OCI-LY1 (cell line): Measurements from ENCODE around the gene PARD3B.

ENCODE experiments used
- H2AFZ ChIP-seq: fragments of 200-600 bp; sonication (generic), shearing (Covaris generic); 2 replicates; pipeline ENCODE4 v1.6.0; 2014; ENCODE audit warnings: antibody characterized with exemption, mild to moderate bottlenecking, low read length
- H3F3A ChIP-seq: fragments of 200-600 bp; sonication (generic), shearing (Covaris generic); 2 replicates; pipeline ENCODE4 v1.6.0; 2014; ENCODE audit warnings: mild to moderate bottlenecking, antibody characterized with exemption, low read length, moderate library complexity; ENCODE audit not compliant: insufficient read depth
- H3K27ac ChIP-seq: fragments of 200-600 bp; sonication (generic); 2 replicates; pipeline ENCODE4 v1.5.1; 2014; ENCODE audit warnings: low read length, mixed run types, mild to moderate bottlenecking, low read depth; ENCODE audit not compliant: poor library complexity, severe bottlenecking
- H3K27me3 ChIP-seq: fragments of 200-600 bp; sonication (generic); 2 replicates; pipeline ENCODE4 v1.6.0; 2014; ENCODE audit warnings: antibody characterized with exemption, mild to moderate bottlenecking, low read length, moderate library complexity; ENCODE audit not compliant: insufficient read depth
- H3K36me3 ChIP-seq: fragments of 200-600 bp; sonication (generic); 2 replicates; pipeline ENCODE4 v1.6.1; 2014; ENCODE audit warnings: mild to moderate bottlenecking, antibody characterized with exemption, low read length, moderate library complexity, mixed read lengths; ENCODE audit not compliant: insufficient read depth
- H3K4me1 ChIP-seq: fragments of 200-600 bp; sonication (generic); 2 replicates; pipeline ENCODE4 v1.5.1; 2014; ENCODE audit warnings: mild to moderate bottlenecking, low read length, moderate library complexity; ENCODE audit not compliant: insufficient read depth, severe bottlenecking
- H3K4me2 ChIP-seq: fragments of 200-600 bp; sonication (generic), shearing (Covaris generic); 2 replicates; pipeline ENCODE4 v1.6.1; 2014; ENCODE audit warnings: low read length
- H3K4me3 ChIP-seq: fragments of 200-600 bp; sonication (generic); 2 replicates; pipeline ENCODE4 v1.5.1; 2014; ENCODE audit warnings: low read length, low read depth, mild to moderate bottlenecking, mixed read lengths; ENCODE audit not compliant: poor library complexity, severe bottlenecking
- H3K79me2 ChIP-seq: fragments of 200-600 bp; shearing (Covaris generic); 2 replicates; pipeline ENCODE4 v1.6.1; 2016; ENCODE audit warnings: mixed run types, low read length, mixed read lengths; ENCODE audit not compliant: insufficient read depth
- H3K9ac ChIP-seq: fragments of 200-600 bp; sonication (generic), shearing (Covaris generic); 2 replicates; pipeline ENCODE4 v1.6.1; 2014; ENCODE audit warnings: mild to moderate bottlenecking, low read length, mixed read lengths
- H3K9me2 ChIP-seq: fragments of 200-600 bp; sonication (generic), shearing (Covaris generic); 2 replicates; pipeline ENCODE4 v1.6.1; 2014; ENCODE audit warnings: low read depth, mild to moderate bottlenecking, low read length, mixed read lengths
- H3K9me3 ChIP-seq: fragments of 200-600 bp; shearing (Covaris generic); 2 replicates; pipeline ENCODE4 v1.6.1; 2014; ENCODE audit warnings: low read length, mixed read lengths
- H4K20me1 ChIP-seq: fragments of 200-600 bp; sonication (generic), shearing (Covaris generic); 2 replicates; pipeline ENCODE4 v1.6.0; 2016; ENCODE audit warnings: mild to moderate bottlenecking, low read length; ENCODE audit not compliant: insufficient read depth
- EZH2 ChIP-seq: fragments of 200-600 bp; sonication (generic), shearing (Covaris generic); IDR thresholded peaks from 2 replicates; pipeline ENCODE4 v1.8.0; 2017; ENCODE audit warnings: borderline replicate concordance, mixed run types, mild to moderate bottlenecking, antibody characterized with exemption, low read length, moderate library complexity, mixed read lengths
- TF ChIP-seq, protein P1 (sequence below): fragments of 200-600 bp; sonication (generic), shearing (Covaris generic); IDR thresholded peaks from 2 replicates; pipeline ENCODE4 v1.5.1; 2017; ENCODE audit warnings: mild to moderate bottlenecking, antibody characterized with exemption, low read length, moderate library complexity, mixed read lengths

The PARD3B gene

DNA sequence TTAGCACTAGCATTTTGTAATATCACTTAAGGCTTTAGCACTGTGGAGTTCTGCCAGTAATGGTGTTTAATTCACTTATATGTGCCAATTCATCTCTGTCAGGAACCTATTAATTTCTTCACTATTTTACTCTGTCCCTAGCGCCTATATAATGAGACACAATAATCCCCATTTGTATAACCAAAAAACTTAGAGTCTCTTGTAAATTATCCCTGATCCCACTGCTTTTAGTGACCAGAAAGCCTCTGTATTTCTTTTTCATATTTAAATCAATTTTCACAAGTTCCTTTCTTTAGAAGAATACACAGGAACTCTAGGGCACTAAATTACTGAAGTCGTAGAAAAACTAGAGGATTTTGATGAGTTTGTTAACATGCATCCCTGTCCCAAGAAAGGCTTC, 894.3 kb downstream of the PARD3B start:
- Histone ChIP-seq H3K9ac (no peak overlapping the region), H3F3A (no peaks in the 10 kb centered on the region), H3K4me2 (no peak overlapping the region), H3K4me1 (no peaks in the 10 kb centered on the region), H3K4me3 (no peak overlapping the region), H3K79me2 (no peaks in the 10 kb centered on the region), H3K27ac (no peak overlapping the region), H3K36me3 (no peaks in the 10 kb centered on the region), H2AFZ (no peak overlapping the region), H4K20me1 (no peaks in the 10 kb centered on the region), H3K27me3 (0 out of 2 replicates have a peak, but pooled peaks cover 4% of the 10 kb centered on the region), H3K9me2 (no peaks in the 10 kb centered on the region), H3K9me3 (no peaks in the 10 kb centered on the region)
- TF ChIP-seq, protein P1, sequence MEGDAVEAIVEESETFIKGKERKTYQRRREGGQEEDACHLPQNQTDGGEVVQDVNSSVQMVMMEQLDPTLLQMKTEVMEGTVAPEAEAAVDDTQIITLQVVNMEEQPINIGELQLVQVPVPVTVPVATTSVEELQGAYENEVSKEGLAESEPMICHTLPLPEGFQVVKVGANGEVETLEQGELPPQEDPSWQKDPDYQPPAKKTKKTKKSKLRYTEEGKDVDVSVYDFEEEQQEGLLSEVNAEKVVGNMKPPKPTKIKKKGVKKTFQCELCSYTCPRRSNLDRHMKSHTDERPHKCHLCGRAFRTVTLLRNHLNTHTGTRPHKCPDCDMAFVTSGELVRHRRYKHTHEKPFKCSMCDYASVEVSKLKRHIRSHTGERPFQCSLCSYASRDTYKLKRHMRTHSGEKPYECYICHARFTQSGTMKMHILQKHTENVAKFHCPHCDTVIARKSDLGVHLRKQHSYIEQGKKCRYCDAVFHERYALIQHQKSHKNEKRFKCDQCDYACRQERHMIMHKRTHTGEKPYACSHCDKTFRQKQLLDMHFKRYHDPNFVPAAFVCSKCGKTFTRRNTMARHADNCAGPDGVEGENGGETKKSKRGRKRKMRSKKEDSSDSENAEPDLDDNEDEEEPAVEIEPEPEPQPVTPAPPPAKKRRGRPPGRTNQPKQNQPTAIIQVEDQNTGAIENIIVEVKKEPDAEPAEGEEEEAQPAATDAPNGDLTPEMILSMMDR, result no peak
- TF ChIP-seq EZH2, result no peak

DNA sequence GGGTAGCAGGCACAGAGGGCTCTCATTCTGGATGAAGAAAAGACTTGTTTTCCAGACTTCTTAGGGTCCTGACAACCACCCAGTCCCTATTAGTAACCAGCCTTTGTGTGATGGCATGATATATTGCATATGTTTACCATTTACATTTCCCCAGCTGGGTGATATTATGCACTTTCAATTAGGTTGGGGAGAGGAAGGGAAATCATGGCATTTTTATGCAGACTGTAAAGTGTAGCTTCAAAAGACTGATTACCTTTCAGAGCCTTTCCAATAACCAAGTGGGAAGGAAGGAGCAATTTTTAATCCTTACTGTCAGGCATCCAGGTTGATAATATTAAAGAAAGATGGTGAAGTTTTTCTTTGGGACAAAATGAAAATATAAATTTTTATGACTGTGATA, 896.2 kb downstream of the PARD3B start:
- H3K4me2 ChIP-seq, result no peak overlapping the region
- no peaks in the 10 kb centered on the region for H3F3A ChIP-seq
- H3K9me3 ChIP-seq, result no peaks in the 10 kb centered on the region
- no peak overlapping the region for H3K4me3 ChIP-seq
- H3K27me3 ChIP-seq, result 0 out of 2 replicates have a peak, but pooled peaks cover 4% of the 10 kb centered on the region
- TF ChIP-seq, protein P1, result no peak
- no peak for TF ChIP-seq EZH2
- no peaks in the 10 kb centered on the region for H3K36me3 ChIP-seq
- H3K9me2 ChIP-seq, result no peaks in the 10 kb centered on the region
- no peaks in the 10 kb centered on the region for H3K4me1 ChIP-seq
- no peaks in the 10 kb centered on the region for H3K79me2 ChIP-seq
- H2AFZ ChIP-seq, result no peak overlapping the region
- H4K20me1 ChIP-seq, result no peaks in the 10 kb centered on the region
- H3K9ac ChIP-seq, result no peak overlapping the region
- no peak overlapping the region for H3K27ac ChIP-seq

- Histone ChIP-seq H2AFZ (no peak overlapping the region), H3K4me2 (no peak overlapping the region)
- no peak for TF ChIP-seq EZH2
- TF ChIP-seq, protein P1, result no peak
Observed at GRCh38 chr2:205448189-205448588, 902.9 kb downstream of the PARD3B start.

More at GRCh38 chr2:205448189-205448588, 902.9 kb downstream of the PARD3B start:
- no peaks in the 10 kb centered on the region for H3K9me2 ChIP-seq
- no peak overlapping the region for H3K27ac ChIP-seq
- H3K9me3 ChIP-seq, result no peaks in the 10 kb centered on the region
- no peaks in the 10 kb centered on the region for H3K4me1 ChIP-seq
- H3K36me3 ChIP-seq, result no peaks in the 10 kb centered on the region
- no peak overlapping the region for H3K4me3 ChIP-seq
- no peaks in the 10 kb centered on the region for H4K20me1 ChIP-seq
- no peaks in the 10 kb centered on the region for H3K27me3 ChIP-seq
- H3K9ac ChIP-seq, result no peak overlapping the region
- no peaks in the 10 kb centered on the region for H3K79me2 ChIP-seq
- no peaks in the 10 kb centered on the region for H3F3A ChIP-seq
